ENCODE data around the gene ONECUT3. TPM values are rescaled to one million over a fixed set of nuclear protein-coding genes. Genes with fewer than 3 reads are reported as not detected.

The ONECUT3 gene
- total RNA-seq, 1 donor from 2014 or later = 0.09 TPM

GRCh38 chr19:1747285-1748114, 5.8 kb upstream of the ONECUT3 start:
- peaks cover 26% of the 10 kb centered on the region for H3K4me1 ChIP-seq
- no peak overlapping the region for H3K27ac Mint-ChIP-seq
- H3K9me3 ChIP-seq (ENCODE audit: low read depth) = no peaks in the 10 kb centered on the region
- H3K27me3 Mint-ChIP-seq (ENCODE audit: insufficient read depth, low read depth) = peaks cover 52% of the 10 kb centered on the region
- no peak overlapping the region for H3K9ac ChIP-seq
- no peaks in the 10 kb centered on the region for H3K9me3 Mint-ChIP-seq
- no peaks in the 10 kb centered on the region for H3K79me2 ChIP-seq (ENCODE audit: low read depth)
- H3K27me3 ChIP-seq = peaks cover 98% of the 10 kb centered on the region
- H3K27ac ChIP-seq = no peak overlapping the region
- H4K20me1 ChIP-seq (ENCODE audit: low read depth) = peaks cover 50% of the 10 kb centered on the region
- peak; percentile 53 for DNase-seq (ENCODE audit: low spot score)
- peak overlapping the region; percentile 46 for H3K4me3 Mint-ChIP-seq
- peaks cover 16% of the 10 kb centered on the region for H3F3A ChIP-seq (ENCODE audit: low read depth)
- peaks cover 5% of the 10 kb centered on the region for H3K4me1 Mint-ChIP-seq
- H3K4me2 ChIP-seq = peak overlapping the region; percentile 68
- H2AFZ ChIP-seq (replicated peaks) = no peak overlapping the region
- H3K36me3 ChIP-seq = no peaks in the 10 kb centered on the region
- no peaks in the 10 kb centered on the region for H3K36me3 Mint-ChIP-seq
- no peak overlapping the region for H3K4me3 ChIP-seq
- no peak for TF ChIP-seq EZH2 (IDR thresholded peaks at IDR 0.05)
- TF ChIP-seq, protein P1, sequence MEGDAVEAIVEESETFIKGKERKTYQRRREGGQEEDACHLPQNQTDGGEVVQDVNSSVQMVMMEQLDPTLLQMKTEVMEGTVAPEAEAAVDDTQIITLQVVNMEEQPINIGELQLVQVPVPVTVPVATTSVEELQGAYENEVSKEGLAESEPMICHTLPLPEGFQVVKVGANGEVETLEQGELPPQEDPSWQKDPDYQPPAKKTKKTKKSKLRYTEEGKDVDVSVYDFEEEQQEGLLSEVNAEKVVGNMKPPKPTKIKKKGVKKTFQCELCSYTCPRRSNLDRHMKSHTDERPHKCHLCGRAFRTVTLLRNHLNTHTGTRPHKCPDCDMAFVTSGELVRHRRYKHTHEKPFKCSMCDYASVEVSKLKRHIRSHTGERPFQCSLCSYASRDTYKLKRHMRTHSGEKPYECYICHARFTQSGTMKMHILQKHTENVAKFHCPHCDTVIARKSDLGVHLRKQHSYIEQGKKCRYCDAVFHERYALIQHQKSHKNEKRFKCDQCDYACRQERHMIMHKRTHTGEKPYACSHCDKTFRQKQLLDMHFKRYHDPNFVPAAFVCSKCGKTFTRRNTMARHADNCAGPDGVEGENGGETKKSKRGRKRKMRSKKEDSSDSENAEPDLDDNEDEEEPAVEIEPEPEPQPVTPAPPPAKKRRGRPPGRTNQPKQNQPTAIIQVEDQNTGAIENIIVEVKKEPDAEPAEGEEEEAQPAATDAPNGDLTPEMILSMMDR (IDR thresholded peaks at IDR 0.05) = no peak
- TF ChIP-seq EZH2phosphoT487 (IDR thresholded peaks at IDR 0.05) = no peak

GRCh38 chr19:1748115-1748872, 5.0 kb upstream of the ONECUT3 start:
- Mint-ChIP-seq H3K4me3 (peak overlapping the region; percentile 38), H3K36me3 (no peaks in the 10 kb centered on the region), H3K4me1 (peaks cover 5% of the 10 kb centered on the region), H3K9me3 (no peaks in the 10 kb centered on the region), H3K27ac (no peak overlapping the region), H3K27me3 (ENCODE audit: insufficient read depth, low read depth) (peaks cover 58% of the 10 kb centered on the region)
- TF ChIP-seq EZH2 (IDR thresholded peaks at IDR 0.05) (no peak), EZH2phosphoT487 (IDR thresholded peaks at IDR 0.05) (peak; percentile 83)
- Histone ChIP-seq H3K36me3 (no peaks in the 10 kb centered on the region), H3K79me2 (ENCODE audit: low read depth) (no peaks in the 10 kb centered on the region), H3K4me2 (peak overlapping the region; percentile 68), H3F3A (ENCODE audit: low read depth) (peaks cover 18% of the 10 kb centered on the region), H3K9ac (no peak overlapping the region), H2AFZ (replicated peaks) (no peak overlapping the region), H3K4me1 (peaks cover 26% of the 10 kb centered on the region), H3K27me3 (peaks cover 98% of the 10 kb centered on the region), H4K20me1 (ENCODE audit: low read depth) (peaks cover 58% of the 10 kb centered on the region), H3K9me3 (ENCODE audit: low read depth) (no peaks in the 10 kb centered on the region), H3K27ac (no peak overlapping the region), H3K4me3 (no peak overlapping the region)
- DNase-seq (ENCODE audit: low spot score) = no peak

- Mint-ChIP-seq H3K4me3 (no peak overlapping the region), H3K27me3 (ENCODE audit: insufficient read depth, low read depth) (peaks cover 58% of the 10 kb centered on the region), H3K36me3 (no peaks in the 10 kb centered on the region), H3K27ac (no peak overlapping the region), H3K4me1 (peaks cover 5% of the 10 kb centered on the region), H3K9me3 (no peaks in the 10 kb centered on the region)
- Histone ChIP-seq H3K79me2 (ENCODE audit: low read depth) (no peaks in the 10 kb centered on the region), H3K27ac (no peak overlapping the region), H3K27me3 (peaks cover 100% of the 10 kb centered on the region), H3K4me3 (no peak overlapping the region), H4K20me1 (ENCODE audit: low read depth) (peaks cover 58% of the 10 kb centered on the region), H3K9ac (no peak overlapping the region), H3K9me3 (ENCODE audit: low read depth) (no peaks in the 10 kb centered on the region), H2AFZ (replicated peaks) (peak overlapping the region; percentile 45), H3K4me2 (peak overlapping the region; percentile 68), H3K36me3 (no peaks in the 10 kb centered on the region), H3F3A (ENCODE audit: low read depth) (peaks cover 18% of the 10 kb centered on the region), H3K4me1 (peaks cover 26% of the 10 kb centered on the region)
- TF ChIP-seq, protein P1 (IDR thresholded peaks at IDR 0.05) = no peak
- TF ChIP-seq EZH2phosphoT487 (IDR thresholded peaks at IDR 0.05) = peak; percentile 97
- DNase-seq (ENCODE audit: low spot score) = no peak
These were observed 4.4 kb upstream of the ONECUT3 start for GRCh38 chr19:1748873-1749341.
